ENCODE measurements around the gene SLC10A7.

SLC10A7 gene

GRCh38 chr4:146510942-146511341, 10.8 kb downstream of the SLC10A7 start:
- no peak overlapping the region for H3K4me3 ChIP-seq (ENCODE audit: low read length)
- no peak overlapping the region for H3K27ac ChIP-seq (ENCODE audit: low read depth, low read length)
- TF ChIP-seq EZH2phosphoT487 (IDR thresholded peaks at IDR 0.05; ENCODE audit: borderline replicate concordance, low read length), result no peak
- TF ChIP-seq CTCF (IDR thresholded peaks at IDR 0.05; ENCODE audit: low read depth, low read length, poor library complexity, severe bottlenecking), result no peak
- H3K36me3 ChIP-seq (ENCODE audit: control insufficient read depth, low read length), result peaks cover 4% of the 10 kb centered on the region
- H3K79me2 ChIP-seq (ENCODE audit: control insufficient read depth, low read length), result no peaks in the 10 kb centered on the region
- H3K4me2 ChIP-seq (ENCODE audit: low read length), result no peak overlapping the region
- H3K9me3 ChIP-seq (ENCODE audit: control insufficient read depth, insufficient read depth, low read length), result no peaks in the 10 kb centered on the region
- H4K20me1 ChIP-seq (ENCODE audit: control insufficient read depth, insufficient read depth, low read depth, low read length), result no peaks in the 10 kb centered on the region
- H3K27me3 ChIP-seq (ENCODE audit: control insufficient read depth, low read length), result no peaks in the 10 kb centered on the region
- no peaks in the 10 kb centered on the region for H3K9me2 ChIP-seq (replicated peaks; ENCODE audit: control insufficient read depth, low read length)
- H3F3A ChIP-seq (ENCODE audit: control insufficient read depth, insufficient read depth), result no peaks in the 10 kb centered on the region
- H3K4me1 ChIP-seq (ENCODE audit: control insufficient read depth, low read length), result no peaks in the 10 kb centered on the region

- Histone ChIP-seq H3K27ac (ENCODE audit: low read depth, low read length) (no peak overlapping the region), H3K9me2 (replicated peaks; ENCODE audit: control insufficient read depth, low read length) (no peaks in the 10 kb centered on the region), H3K36me3 (ENCODE audit: control insufficient read depth, low read length) (peaks cover 4% of the 10 kb centered on the region; the same call in 1 of the 2 replicates), H3K4me1 (ENCODE audit: control insufficient read depth, low read length) (no peaks in the 10 kb centered on the region), H3F3A (ENCODE audit: control insufficient read depth, insufficient read depth) (no peaks in the 10 kb centered on the region), H3K4me2 (ENCODE audit: low read length) (no peak overlapping the region), H3K27me3 (ENCODE audit: control insufficient read depth, low read length) (no peaks in the 10 kb centered on the region), H3K9me3 (ENCODE audit: control insufficient read depth, insufficient read depth, low read length) (no peaks in the 10 kb centered on the region), H3K4me3 (ENCODE audit: low read length) (no peak overlapping the region), H4K20me1 (ENCODE audit: control insufficient read depth, insufficient read depth, low read depth, low read length) (no peaks in the 10 kb centered on the region), H3K79me2 (ENCODE audit: control insufficient read depth, low read length) (no peaks in the 10 kb centered on the region)
- no peak for TF ChIP-seq CTCF (IDR thresholded peaks at IDR 0.05; ENCODE audit: low read depth, low read length, poor library complexity, severe bottlenecking)
- TF ChIP-seq EZH2phosphoT487 (IDR thresholded peaks at IDR 0.05; ENCODE audit: borderline replicate concordance, low read length), result no peak
These were observed 13.4 kb downstream of the SLC10A7 start for GRCh38 chr4:146508229-146508939.

GRCh38 chr4:146507632-146508031, 14.1 kb downstream of the SLC10A7 start:
- Histone ChIP-seq H3K4me1 (ENCODE audit: control insufficient read depth, low read length) (no peaks in the 10 kb centered on the region), H4K20me1 (ENCODE audit: control insufficient read depth, insufficient read depth, low read depth, low read length) (no peaks in the 10 kb centered on the region), H3K9me2 (replicated peaks; ENCODE audit: control insufficient read depth, low read length) (no peaks in the 10 kb centered on the region), H3F3A (ENCODE audit: control insufficient read depth, insufficient read depth) (no peaks in the 10 kb centered on the region), H3K79me2 (ENCODE audit: control insufficient read depth, low read length) (no peaks in the 10 kb centered on the region), H3K27me3 (ENCODE audit: control insufficient read depth, low read length) (no peaks in the 10 kb centered on the region), H3K27ac (ENCODE audit: low read depth, low read length) (no peak overlapping the region), H3K36me3 (ENCODE audit: control insufficient read depth, low read length) (peaks cover 7% of the 10 kb centered on the region; the same call in 1 of the 2 replicates), H3K4me3 (ENCODE audit: low read length) (no peak overlapping the region), H3K9me3 (ENCODE audit: control insufficient read depth, insufficient read depth, low read length) (no peaks in the 10 kb centered on the region), H3K4me2 (ENCODE audit: low read length) (no peak overlapping the region)
- TF ChIP-seq CTCF (IDR thresholded peaks at IDR 0.05; ENCODE audit: low read depth, low read length, poor library complexity, severe bottlenecking) (no peak), EZH2phosphoT487 (IDR thresholded peaks at IDR 0.05; ENCODE audit: borderline replicate concordance, low read length) (no peak)

Measured in DOHH2 (cell line).